Hindlimb muscle (tissue), 1 donor: ENCODE results near the gene MPRIP. TPM values are rescaled to one million over a fixed set of nuclear protein-coding genes. Genes with fewer than 3 reads are reported as not detected.

Experiments used
- polyA plus RNA-seq: library from polyadenylated mRNA; unstranded; fragments of 120-200 nt; gene quantifications from one replicate; pipeline ENCODE4 v1.2.1, GENCODE V29; 2013; ENCODE audit not compliant: insufficient read length

Gene MPRIP
- polyA plus RNA-seq, 1 donor, result 228 TPM

Other genes with a start within 250 kb of the MPRIP start
- gene TNFRSF13B, start 70.3 kb upstream of the MPRIP start, polyA plus RNA-seq, result 0.25 TPM
- gene PLD6, start 163.9 kb downstream of the MPRIP start, polyA plus RNA-seq, result 5.0 TPM
- 27.7 TPM for gene FLCN, start 194.7 kb downstream of the MPRIP start, polyA plus RNA-seq
- 66.6 TPM for gene COPS3, start 238.8 kb downstream of the MPRIP start, polyA plus RNA-seq